Activated CD4-positive, alpha-beta T cell treated with anti-CD3 and anti-CD28 coated beads, Interleukin-2, Interleukin-6, amounts not matched to agents 100 ng/mL and 50 ng/mL, durations not matched to agents 16 hours and 8 hours (primary cell): ENCODE data around the gene OSGEPL1.
"Not testable (repeated sequence)": the region's sequence is repeated elsewhere in the genome, so short reads cannot be mapped to it uniquely, and the experiment has no call there.

Source experiments
- DNase-seq: peaks from one replicate; pipeline ENCODE4 v3.0.0-alpha.2; 2020

Gene OSGEPL1, protein sequence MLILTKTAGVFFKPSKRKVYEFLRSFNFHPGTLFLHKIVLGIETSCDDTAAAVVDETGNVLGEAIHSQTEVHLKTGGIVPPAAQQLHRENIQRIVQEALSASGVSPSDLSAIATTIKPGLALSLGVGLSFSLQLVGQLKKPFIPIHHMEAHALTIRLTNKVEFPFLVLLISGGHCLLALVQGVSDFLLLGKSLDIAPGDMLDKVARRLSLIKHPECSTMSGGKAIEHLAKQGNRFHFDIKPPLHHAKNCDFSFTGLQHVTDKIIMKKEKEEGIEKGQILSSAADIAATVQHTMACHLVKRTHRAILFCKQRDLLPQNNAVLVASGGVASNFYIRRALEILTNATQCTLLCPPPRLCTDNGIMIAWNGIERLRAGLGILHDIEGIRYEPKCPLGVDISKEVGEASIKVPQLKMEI

DNA sequence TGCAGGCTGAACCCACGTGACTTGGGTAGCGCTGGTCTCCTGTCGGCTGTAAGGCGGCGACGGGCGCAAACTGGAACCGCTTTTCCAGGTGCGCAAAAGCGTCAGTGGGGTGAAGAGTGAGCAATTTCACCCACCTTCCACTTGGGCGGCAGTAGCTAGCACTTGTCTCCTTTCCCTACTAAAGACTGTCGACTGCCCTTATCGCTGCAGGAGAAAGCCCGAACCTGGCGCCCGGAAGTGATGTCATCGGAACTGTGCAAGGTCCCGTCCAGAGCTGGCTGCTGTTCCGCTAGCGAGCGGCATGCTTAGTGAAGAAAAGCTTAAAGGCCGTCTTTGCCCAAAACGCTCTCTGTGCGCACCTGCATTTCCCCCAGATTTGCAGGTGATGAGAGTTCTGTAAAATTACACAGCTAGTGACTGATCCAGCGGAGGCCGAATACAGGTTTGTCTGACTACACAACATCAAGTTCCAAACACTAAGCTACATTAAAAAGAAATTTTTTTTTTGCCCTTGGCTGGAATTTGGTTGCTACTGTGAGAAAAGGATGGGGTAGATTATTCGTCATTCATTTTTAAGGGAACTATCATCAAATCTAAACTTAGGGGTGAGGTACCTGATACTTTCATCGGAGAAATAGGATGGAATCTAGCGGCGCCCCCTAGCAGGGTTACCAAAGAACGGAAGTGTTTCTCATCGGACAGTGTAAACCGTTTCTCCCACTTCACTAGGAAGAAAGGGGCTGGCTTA lies at the start of gene OSGEPL1:
Gene OSGEPL1, minus strand, starts transcription at position 242 of the 748 bp plus-strand sequence. CDS start 1,152 bp downstream, outside the sequence.
- DNase-seq, result peak; percentile 96

DNA sequence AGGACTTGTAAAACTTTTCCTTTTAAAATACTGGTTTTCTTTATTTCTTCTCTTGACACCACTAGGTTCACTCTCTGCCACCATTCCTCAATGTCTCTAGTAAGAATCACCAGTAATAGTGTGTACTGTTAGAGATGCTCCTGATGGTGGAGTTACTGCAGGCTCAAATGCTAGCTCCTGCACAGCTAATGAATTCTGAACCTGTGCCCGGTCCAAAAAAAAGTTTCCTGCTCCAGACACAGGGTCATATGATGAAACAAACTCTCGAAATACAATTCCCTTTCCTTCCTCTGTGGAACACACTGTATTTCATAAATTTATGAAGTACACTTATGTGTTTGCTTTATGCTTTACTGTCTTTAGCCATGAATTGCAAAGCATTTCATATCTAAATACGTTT lies 40.8 kb upstream of the OSGEPL1 start:
- no peak for DNase-seq

DNA sequence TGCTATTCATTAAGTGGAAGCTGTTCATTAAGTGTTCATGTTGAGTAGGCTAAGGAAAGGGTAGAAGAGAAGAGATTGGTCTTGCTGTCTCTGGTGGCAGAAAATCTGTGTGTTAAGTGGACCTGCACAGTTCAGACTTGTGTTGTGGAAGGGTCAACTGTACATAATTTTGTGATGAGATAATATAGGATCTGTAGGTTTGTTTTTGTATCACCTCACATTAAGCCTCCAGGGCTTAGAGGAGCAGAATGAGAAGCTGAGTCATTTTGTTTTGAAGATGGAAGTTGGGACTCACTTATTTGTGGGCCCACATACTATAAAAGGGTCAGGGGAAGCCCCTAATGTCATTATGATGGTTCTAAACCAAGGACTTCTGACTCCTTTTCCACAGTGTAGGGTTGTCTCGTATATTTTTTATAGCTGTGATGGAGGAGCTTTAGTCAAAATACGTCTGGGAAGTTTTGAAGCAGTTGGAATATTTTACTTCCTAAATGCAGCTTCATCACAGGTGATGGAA lies 39.9 kb upstream of the OSGEPL1 start:
- DNase-seq, result no peak

DNA sequence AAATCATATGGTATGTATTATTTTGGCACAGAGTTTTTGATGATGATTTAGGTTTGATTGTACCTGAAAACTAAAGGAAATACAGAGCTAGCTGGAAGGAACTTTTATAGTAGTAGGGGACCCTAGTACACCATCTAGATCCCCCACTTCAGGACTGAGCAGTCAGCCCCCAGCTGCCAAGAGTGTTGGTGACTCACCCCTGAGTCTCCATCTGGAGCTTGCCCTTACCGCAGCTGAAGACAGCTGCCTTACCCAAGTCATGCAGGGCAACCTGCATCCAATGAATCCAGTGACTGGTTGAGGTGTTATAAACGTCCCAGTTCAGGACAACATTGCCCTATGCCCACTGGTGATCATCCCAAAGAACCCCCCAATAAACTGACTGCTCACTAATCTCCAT lies 36.9 kb upstream of the OSGEPL1 start:
- no peak for DNase-seq

DNA sequence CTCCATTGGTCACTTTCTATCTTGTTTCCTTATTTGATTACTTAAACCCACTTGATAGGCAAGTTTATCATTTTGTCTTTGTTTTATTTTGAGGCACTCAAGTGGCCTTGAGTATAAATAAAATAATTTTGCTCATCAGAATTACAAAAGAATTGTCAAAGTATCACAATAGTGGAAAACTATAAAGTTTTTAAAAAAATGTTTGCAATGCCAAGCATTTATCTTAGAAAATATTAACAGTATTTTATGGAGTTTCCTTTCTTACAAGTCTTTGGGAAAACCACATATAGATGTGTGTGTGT lies 36.4 kb upstream of the OSGEPL1 start:
- DNase-seq, result no peak

DNA sequence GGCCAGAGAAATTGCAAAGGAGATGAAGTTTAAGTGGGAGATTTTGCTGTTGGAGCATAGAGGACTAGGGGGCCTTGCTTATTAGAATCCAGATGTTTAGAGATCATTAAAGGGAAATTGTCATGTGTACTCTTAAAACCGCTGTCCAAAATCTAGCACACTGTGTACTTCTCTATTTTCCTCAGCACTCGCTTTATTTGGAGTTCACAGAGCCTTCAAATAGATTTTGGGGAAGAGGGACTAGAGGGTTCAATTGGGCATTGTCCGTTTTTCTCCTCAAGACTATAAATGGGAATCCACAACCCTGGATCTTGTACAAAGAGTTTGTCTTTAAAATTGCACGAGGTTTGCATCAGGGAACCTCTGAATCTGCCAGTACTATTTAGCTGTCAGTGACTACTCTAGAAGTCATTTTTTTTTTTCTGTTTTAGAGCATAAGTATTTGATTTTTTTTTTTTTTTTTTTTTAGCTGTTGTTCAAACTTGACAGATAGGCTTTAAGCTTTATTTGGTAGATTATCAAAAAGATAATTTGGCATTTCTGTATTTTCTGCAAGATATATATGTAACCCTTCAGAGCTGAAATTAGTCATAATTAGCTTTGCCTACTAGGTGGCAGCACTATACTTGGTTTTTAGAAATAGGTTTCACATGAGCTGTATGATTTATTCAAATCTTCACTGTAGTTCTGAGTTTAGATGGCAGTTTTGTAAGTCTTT lies 35.9 kb upstream of the OSGEPL1 start:
- DNase-seq, result peak; percentile 48

DNA sequence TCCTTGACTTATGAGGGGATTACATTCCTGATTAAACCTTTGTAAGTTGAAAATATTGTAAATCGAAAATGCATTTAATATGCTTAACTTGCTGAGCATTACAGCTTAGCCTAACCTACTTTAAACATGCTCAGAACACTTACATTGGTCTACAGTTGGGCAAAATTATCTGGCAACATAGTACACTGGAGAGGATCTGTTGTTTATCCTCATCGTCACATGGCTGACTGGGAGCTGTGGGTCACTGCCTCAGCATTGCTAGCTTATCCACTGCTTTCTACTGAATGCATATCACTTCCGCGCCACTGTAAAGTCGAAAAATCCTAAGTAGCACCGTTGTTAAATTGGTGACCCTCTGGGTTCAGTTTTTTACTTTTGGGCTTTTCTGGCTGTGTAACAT lies 35.3 kb upstream of the OSGEPL1 start:
- DNase-seq, result no peak

DNA sequence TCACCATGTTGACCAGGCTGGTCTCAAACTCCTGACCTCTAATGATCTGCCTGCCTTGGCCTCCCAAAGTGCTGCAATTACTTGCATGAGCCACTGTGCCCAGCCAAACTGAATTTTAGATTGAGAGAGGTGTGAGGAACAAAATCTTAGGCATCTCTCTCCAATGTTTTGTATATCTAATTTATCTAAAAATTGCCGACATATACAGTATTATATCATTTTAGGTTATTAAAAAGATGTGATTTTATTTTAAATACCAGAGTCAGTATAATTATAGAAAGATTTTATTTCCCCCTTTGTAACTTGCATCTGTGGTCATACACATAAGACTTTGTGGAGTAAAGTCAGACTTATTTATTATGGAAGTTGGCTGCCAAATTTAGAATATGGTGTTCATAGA lies 31.7 kb upstream of the OSGEPL1 start:
- no peak for DNase-seq

DNA sequence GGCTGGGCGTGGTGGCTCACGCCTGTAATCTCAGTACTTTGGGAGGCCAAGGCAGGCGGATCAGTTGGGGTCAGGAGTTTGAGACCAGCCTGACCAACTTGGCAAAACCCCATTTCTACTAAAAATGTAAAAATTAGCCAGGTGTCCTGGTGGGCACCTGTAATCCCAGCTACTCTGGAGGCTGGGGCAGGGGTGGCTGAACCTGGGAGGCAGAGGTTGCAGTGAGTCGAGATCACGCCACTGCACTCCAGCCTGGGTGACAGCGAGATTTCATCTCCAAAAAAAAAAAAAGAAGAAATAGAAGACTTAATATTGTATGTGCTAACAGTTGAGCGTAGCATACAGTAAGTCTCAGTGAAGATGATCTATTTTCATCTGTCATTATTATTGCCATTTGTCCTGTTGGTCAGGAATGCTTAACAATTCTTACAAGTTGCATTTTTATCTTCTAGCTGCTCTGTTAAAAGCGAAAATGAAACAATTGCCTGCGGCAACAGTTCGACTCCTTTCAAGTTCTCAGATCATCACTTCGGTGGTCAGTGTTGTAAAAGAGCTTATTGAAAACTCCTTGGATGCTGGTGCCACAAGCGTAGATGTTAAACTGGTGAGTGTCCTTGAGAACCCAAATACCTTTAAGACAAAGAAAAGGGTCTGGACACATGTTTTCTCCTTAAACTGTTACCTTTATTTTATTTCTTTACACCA lies 28.9 kb upstream of the OSGEPL1 start:
- DNase-seq, result peak; percentile 40

DNA sequence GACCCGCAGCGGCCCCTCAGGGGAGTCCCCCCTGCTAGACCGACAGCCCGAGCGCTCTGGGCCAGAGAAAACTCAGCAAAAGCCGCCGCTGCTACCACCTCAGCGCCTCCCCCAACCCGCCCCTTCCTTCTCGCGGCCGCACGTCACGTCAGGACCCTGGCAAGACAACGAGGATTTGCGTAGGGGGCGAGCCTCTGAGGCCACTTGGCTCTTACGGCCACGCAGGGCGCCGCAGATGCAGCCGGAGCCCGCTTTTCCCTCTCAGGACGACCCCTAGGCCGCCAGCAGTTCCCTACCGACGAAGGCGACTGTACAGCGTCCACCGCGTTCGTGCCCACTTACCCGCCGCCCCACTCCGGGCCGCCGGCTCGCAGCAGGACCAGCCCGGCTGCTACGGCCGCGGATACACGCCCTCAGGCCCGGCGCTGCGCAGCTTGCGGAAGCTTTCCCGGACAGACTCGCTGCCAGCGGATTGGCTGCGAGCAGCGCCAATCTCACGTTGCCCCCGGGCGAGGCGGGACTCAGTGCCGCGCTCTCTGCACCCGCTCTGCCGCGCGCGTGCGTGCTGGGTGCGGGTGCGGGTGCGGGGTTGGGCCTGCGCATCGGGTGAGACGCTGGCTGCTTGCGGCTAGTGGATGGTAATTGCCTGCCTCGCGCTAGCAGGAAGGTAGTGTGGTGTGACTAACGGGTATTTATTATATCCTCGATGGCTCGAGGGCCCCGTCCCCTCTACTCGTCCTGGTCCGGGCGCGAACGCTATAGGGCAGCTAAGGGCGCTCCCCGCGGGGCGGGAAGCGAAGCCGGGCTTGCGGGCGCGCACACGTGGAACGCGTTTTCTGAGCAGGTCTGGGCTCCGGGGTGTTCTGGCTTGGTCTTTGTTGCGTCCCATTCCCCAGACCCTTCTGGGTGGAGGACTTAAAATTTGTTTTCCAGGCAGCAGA lies 21.6 kb upstream of the OSGEPL1 start, which contains the start of the genes ORMDL1 and PMS1:
Gene ORMDL1, minus strand, starts transcription at position 413 of the 941 bp plus-strand sequence. CDS start 1,744 bp downstream, outside the sequence.
Gene PMS1, plus strand, starts transcription at position 524 of the 941 bp plus-strand sequence. CDS start 7,360 bp downstream, outside the sequence.
- DNase-seq, result peak; percentile 96

DNA sequence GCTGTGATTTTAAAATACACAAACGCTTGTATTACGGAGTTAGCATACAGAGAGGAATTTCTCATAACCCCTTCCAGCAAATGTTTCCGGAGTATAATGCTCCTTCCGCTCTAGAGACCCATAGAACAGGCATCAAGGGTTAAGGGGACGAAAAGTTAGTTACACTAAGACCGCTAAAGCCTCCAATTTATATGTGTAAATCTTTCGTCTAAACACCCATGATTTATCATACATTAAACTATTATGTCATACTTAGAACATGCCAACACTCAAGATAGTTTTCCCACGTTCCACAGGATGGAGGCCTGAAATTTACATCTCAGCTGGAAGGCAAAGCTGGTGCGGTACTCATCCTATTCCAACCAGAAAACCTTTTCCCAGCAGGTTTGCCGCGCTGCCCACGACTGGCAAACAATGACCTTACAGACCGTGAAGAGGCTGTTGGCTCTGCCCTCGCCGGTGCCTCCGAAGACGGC lies 20.9 kb upstream of the OSGEPL1 start:
- DNase-seq, result peak; percentile 48

DNA sequence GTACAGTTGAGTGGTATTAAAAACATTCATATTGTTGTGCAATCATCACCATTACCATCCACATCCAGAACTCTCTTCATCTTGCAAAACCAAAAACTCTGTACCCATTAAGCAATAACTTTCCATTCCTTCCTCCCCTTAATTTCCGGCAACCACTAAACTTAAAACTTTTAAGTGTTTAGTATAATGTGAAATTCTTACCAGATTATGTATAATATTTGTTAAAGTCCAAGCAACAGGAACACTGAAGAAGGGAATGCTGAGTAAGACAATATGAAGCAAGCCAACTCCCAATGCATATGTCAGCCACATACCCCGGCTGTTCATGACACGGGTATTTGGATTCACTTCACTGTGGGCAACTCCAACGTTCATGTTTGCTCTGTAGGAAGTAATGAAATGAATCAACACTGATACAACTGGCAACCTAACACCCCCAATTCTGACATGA lies 19.7 kb upstream of the OSGEPL1 start:
- DNase-seq, result peak; percentile 78

DNA sequence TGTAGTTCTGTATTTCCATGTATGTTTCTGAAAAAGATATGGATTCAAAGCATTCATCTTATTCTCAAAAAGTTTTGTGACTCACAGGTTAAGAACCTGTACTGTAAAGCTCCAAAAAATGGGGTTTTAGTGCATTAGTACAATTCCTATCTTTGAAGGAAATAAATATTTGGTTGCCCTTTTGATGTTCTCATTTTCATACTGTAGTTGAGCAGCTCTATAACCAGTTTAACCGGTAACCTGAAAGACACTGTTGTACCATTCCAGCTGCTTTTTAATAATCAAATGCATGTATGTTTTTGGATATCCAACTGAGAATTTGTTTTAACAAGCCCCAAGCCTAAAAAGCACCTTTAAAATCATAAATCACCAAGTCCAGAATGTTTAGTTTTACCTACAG lies 9.6 kb upstream of the OSGEPL1 start:
- DNase-seq, result no peak

DNA sequence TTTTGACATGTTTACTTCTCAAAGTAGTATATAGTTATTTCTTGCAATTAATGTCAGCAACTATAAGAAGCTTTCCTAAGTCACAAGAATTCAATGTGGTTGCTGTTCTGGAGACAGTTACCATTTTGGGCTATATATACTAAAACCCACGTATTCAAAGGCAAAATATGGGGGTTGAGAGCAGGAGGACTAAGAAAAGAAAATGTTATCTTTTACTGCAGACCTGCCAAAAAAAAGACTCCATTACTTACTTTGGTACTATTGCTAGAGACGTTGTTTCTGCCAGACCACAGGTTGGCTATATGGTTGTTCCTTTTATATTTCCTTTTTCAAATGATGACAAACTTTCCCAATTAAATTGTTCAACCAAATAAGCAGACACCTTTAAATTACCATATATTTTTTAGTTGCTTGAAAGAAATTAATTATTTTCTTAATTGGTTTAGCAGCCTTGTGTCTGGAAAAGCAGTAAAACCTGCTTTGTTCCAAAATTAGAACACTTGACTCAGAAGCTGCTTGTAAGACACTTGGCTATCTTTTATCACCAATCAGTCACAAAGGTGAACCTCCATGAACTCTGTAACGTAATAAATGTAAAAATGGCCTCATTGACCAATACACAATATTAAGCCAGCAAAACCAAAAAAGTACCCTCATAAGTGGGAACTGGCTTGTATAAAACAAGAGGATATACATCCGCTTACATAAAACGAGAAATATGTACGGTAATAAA lies 8.2 kb upstream of the OSGEPL1 start:
- DNase-seq, result no peak

DNA sequence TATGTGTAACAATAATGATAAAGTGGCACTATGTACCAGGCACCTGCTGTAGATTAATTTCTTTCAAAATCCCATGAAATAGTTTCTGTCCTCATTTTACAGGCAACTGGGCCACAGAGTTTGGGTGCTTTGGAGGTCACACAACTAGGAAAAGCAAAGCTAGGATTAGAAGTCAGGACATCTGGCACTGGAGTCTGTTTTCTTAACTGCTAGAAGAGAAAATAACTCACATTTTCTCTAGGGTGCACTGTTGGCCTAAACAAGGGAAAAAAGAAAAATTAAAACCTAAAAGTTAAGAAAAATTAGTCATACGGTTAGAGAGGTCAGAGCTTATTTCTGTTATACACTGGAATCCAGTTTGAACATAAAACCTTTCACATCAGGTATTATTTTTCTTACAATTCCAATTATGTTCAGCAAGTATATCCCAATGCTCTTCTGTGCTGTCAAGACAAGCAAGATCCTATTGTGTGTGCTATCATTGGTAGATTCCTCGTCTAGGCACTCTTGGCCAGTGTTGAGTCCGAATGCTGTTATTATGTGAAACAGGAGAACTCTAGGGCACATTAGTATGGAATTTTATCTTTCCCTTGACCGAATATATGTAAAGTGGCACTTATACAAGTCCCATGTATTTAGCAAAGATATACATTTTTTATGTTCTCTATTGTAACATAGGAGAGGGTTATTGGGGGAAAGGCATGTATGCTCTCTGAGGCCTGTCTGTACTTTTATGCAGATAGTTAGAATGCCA lies 1.5 kb upstream of the OSGEPL1 start:
- no peak for DNase-seq

DNA sequence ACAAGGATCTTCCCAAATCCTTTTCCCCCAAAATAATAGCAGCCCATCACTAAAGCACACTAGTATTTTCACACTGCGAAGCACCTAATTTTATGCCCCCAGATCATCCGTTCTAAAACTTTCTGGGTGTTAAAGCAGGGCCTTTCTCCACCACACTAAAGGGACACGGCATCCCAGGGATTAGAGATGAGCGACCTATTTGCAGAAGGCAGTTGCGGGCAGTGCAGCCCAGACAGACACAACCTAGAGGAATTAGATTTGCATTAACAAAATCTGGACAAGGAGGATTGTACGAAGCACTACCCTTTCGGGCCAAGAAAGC lies 402 bp downstream of the OSGEPL1 start:
- DNase-seq, result no peak

DNA sequence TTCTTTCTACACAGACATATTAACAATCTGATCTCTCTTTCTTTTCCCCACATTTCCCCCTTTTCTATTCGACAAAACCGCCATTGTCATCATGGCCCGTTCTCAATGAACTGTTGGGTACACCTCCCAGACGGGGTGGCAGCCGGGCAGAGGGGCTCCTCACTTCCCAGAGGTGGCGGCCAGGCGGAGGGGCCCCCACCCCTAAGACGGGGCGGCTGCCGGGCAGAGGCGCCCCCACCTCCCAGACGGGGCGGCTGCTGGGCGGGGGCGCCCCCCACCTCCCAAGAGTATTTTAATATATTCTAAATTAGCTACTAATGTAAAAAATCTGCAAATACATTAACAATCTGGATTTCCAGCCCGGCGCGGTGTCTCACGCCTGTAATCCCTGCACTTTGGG lies 2.4 kb downstream of the OSGEPL1 start:
- DNase-seq, result not testable (repeated sequence)

DNA sequence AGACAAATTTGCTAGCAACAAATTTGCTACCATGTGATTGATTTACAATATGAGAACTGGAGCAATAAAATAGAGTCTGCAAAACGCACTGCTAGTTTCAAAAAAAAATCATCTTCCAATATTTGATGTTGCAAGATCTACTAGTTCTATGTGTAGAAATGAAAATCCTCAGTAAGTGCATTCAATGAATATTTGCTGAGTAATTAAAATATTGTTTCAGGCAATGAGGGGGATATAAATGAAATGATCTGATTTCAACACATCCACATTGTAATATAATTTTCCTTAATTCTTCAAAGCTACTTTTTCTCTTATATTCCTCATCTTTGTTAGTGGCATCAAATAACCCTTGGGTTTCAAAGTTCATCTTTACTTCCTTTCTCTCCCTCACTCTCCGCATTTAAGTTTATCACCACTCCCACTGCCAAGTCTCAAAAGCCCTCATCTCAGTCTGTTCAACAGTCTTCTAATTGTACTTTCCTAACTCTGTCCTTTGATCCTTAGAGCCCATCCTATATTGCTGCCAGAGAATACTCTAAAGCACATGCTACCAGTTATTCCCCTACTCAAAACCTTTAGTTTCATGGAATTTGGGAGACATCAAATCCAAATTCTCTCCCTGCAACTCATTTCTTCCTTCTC lies 6.2 kb downstream of the OSGEPL1 start:
- no peak for DNase-seq

DNA sequence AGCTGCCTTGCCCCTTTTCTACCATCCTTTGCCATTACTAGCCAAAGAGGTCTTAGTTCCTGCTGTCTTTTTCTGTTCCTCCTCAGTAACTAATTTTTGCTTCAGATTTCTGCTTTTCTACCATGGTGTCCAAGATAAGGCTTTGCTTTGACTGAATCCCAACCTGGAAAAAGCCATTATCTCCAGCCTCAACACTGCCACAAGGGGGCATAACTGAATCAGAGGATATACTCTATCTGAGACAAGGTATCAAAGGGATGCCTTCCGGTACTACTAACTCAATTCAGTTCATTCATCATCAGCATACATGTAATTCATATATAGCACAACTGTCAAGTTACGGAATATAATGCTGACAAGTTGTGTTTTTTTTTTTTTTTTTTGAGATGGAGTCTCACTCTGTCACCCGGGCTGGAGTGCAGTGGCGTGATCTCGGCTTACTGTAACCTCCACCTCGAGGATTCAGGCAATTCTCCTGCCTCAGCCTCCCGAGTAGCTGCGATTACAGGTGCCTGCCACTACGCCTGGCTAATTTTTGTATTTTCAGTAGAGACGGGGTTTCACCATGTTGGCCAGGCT lies 11.4 kb downstream of the OSGEPL1 start:
- peak; percentile 45 for DNase-seq
